Endothelial cell of umbilical vein (primary cell): Measurements from ENCODE around the gene ATP8B3. TPM values are rescaled to one million over a fixed set of nuclear protein-coding genes. Genes with fewer than 3 reads are reported as not detected.

Experiments used
- BruUV-seq: library from RNA; stranded (reverse); fragments of 400-500 nt; replicated peaks from 2 replicates; lab custom pipeline; 2021; lab: Mats Ljungman, UMichigan
- CTCF ChIA-PET: fragments of 300-600, 350-600 bp; sonication (Branson Sonifier 250); formaldehyde crosslinking; loops from one replicate; lab custom pipeline; 2021; ENCODE audit warnings: antibody characterized with exemption, inconsistent platforms; lab: Charles Lee
- POLR2A ChIA-PET: fragments of 300-600, 350-600 bp; sonication (Branson Sonifier 250); formaldehyde crosslinking; loops from one replicate; lab custom pipeline; 2021; ENCODE audit warnings: antibody characterized with exemption, inconsistent platforms; lab: Charles Lee
- DNase-seq: peaks from one replicate; pipeline ENCODE4 v3.0.0-alpha.2; 2011; ENCODE audit warnings: low read depth, low spot score
- FAIRE-seq: peaks from 2 replicates; lab custom pipeline; 2011; peaks lifted over from hg19 to GRCh38; lab: Jason Lieb, UNC
- H2AFZ ChIP-seq: 2 replicates; pipeline ENCODE4 v1.6.0; 2012; ENCODE audit warnings: low read depth, low read length, control low read depth, inconsistent platforms
- H3K27ac ChIP-seq: 2 replicates; pipeline ENCODE4 v1.5.1; 2011; ENCODE audit warnings: low read depth, mild to moderate bottlenecking, control low read depth, low read length, moderate library complexity; ENCODE audit not compliant: insufficient read depth
- H3K27me3 ChIP-seq, 2 experiments: 2 replicates each; pipeline versions ENCODE4 v1.6.0 to v1.6.1; 2011; ENCODE audit warnings: low read length in 2 of 2, mixed read lengths in 1 of 2; ENCODE audit not compliant: control insufficient read depth in 2 of 2, insufficient read depth in 2 of 2
- H3K36me3 ChIP-seq, 2 experiments: 2 replicates in 1 of 2; 3 replicates in 1 of 2; pipeline ENCODE4 v1.5.1; 2011; ENCODE audit warnings: low read length in 2 of 2, mild to moderate bottlenecking in 1 of 2, moderate library complexity in 1 of 2; ENCODE audit not compliant: control insufficient read depth in 2 of 2, insufficient read depth in 2 of 2; ENCODE audit errors: extremely low read depth in 1 of 2
- H3K4me1 ChIP-seq: 3 replicates; pipeline ENCODE4 v1.5.1; 2011; ENCODE audit warnings: mild to moderate bottlenecking, low read length; ENCODE audit not compliant: control insufficient read depth, insufficient read depth; ENCODE audit errors: extremely low read depth
- H3K4me2 ChIP-seq: 2 replicates; pipeline ENCODE4 v1.6.1; 2011; ENCODE audit warnings: low read length, control low read depth, mixed read lengths; ENCODE audit not compliant: insufficient read depth
- H3K4me3 ChIP-seq, 3 experiments: fragments of 200-600 bp in 1 of 3; sonication (generic), shearing (Covaris generic) in 1 of 3; replicated peaks in 1 of 3; 2 replicates each; pipeline ENCODE4 v1.5.1; 2011 to 2016; ENCODE audit warnings: control low read depth in 3 of 3, low read length in 3 of 3, mild to moderate bottlenecking in 2 of 3, inconsistent platforms in 1 of 3, low read depth in 1 of 3, moderate library complexity in 1 of 3; ENCODE audit not compliant: insufficient read depth in 1 of 3
- H3K79me2 ChIP-seq: 2 replicates; pipeline ENCODE4 v1.6.0; 2012; ENCODE audit warnings: low read length, inconsistent platforms; ENCODE audit not compliant: control insufficient read depth, insufficient read depth
- H3K9ac ChIP-seq: replicated peaks from 2 replicates; pipeline ENCODE3; 2011; ENCODE audit warnings: low read length, control low read depth; ENCODE audit not compliant: insufficient read depth; ENCODE audit errors: extremely low read depth
- H3K9me1 ChIP-seq: replicated peaks from 3 replicates; pipeline ENCODE4 v1.6.0; 2011; ENCODE audit warnings: mild to moderate bottlenecking, low read length; ENCODE audit not compliant: control insufficient read depth, insufficient read depth; ENCODE audit errors: extremely low read depth
- H3K9me3 ChIP-seq: replicated peaks from 2 replicates; pipeline ENCODE4 v1.5.1; 2012; ENCODE audit warnings: low read length, inconsistent platforms; ENCODE audit not compliant: control insufficient read depth, insufficient read depth
- H4K20me1 ChIP-seq: replicated peaks from 2 replicates; pipeline ENCODE3; 2011; ENCODE audit warnings: mild to moderate bottlenecking, low read length; ENCODE audit not compliant: control insufficient read depth, insufficient read depth; ENCODE audit errors: extremely low read depth
- CTCF ChIP-seq, 2 donors: IDR thresholded peaks; 1 replicate in 1 of 2; 2 replicates in 1 of 2; pipeline ENCODE4 v1.5.1; 2011; ENCODE audit warnings: low read length in 2 of 2, mild to moderate bottlenecking in 2 of 2, moderate library complexity in 2 of 2, control low read depth in 1 of 2, inconsistent platforms in 1 of 2, low read depth in 1 of 2; ENCODE audit not compliant: insufficient read depth in 1 of 2; ENCODE audit errors: extremely low read depth in 1 of 2
- EZH2 ChIP-seq: IDR thresholded peaks from 2 replicates; pipeline ENCODE4 v1.6.1; 2012; ENCODE audit warnings: borderline replicate concordance, low read depth, mild to moderate bottlenecking, moderate library complexity, low read length, inconsistent platforms; ENCODE audit not compliant: severe bottlenecking
- FOS ChIP-seq: IDR thresholded peaks from 2 replicates; pipeline ENCODE4 v1.6.1; 2011; ENCODE audit warnings: mild to moderate bottlenecking, low read length, moderate library complexity, borderline replicate concordance; ENCODE audit not compliant: insufficient read depth
- GATA2 ChIP-seq: IDR thresholded peaks from 2 replicates; pipeline ENCODE4 v1.7.0; 2011; ENCODE audit warnings: low read depth, mild to moderate bottlenecking, moderate library complexity, mixed read lengths, low read length; ENCODE audit not compliant: insufficient read length, insufficient read depth
- POLR2A ChIP-seq: IDR thresholded peaks from 2 replicates; pipeline ENCODE4 v1.6.1; 2012; ENCODE audit warnings: low read depth, mild to moderate bottlenecking, control low read depth, low read length
- dilution Hi-C: fragments of 300-500 bp; cut with MboI; formaldehyde crosslinking; loops from one replicate; pipeline ENCODE4 v1.15.0; 2019; ENCODE audit warnings: low sequenced_read_pairs; ENCODE audit not compliant: extremely low pct_ligation_motif_present
- intact Hi-C: fragments of 100-400 bp; cut with micrococcal nuclease; formaldehyde crosslinking; loops from one replicate; pipeline ENCODE4 v1.10.0; 2022
- polyA plus RNA-seq, 4 experiments: library from polyadenylated mRNA; depleted of rRNA in 3 of 4; stranded (reverse) in 3 of 4; unstranded in 1 of 4; fragments of >200 nt; gene quantifications; 2 replicates each; pipeline versions ENCODE4 v1.2.1 to v1.2.3, GENCODE V29; 2011 to 2012; ENCODE audit warnings: missing spikeins in 1 of 4
- total RNA-seq: library from RNA; stranded (reverse); gene quantifications from 2 replicates; pipeline ENCODE4 v1.2.3, GENCODE V29; 2021

The ATP8B3 gene
- total and polyA plus RNA-seq, 2 donors (not counting 3 experiments of a cell fraction or from before 2014, with no cell fraction given): 1.1 to 7.3 TPM

- Histone ChIP-seq H3K36me3 (peaks cover 0 to 2% of the 10 kb centered on the region in 2 experiments), H3K9me3 (no peaks in the 10 kb centered on the region), H3K27me3 (no peaks in the 10 kb centered on the region), H3K4me1 (peaks cover 13% of the 10 kb centered on the region), H3K4me3 (peak overlapping the region in 2 of 3 experiments; percentile 67 to 76), H4K20me1 (no peaks in the 10 kb centered on the region), H3K9me1 (no peaks in the 10 kb centered on the region), H3K79me2 (peaks cover 62% of the 10 kb centered on the region), H3K27ac (peak overlapping the region; percentile 99), H3K4me2 (peak overlapping the region; percentile 81), H2AFZ (no peak overlapping the region), H3K9ac (peak overlapping the region; percentile 99)
- TF ChIP-seq CTCF (IDR thresholded peaks at IDR 0.05; ENCODE audit: extremely low read depth in 1 of 2, insufficient read depth in 1 of 2, low read depth in 1 of 2, low read length in 2 of 2) (no peak), FOS (no peak), GATA2 (no peak), EZH2 (no peak), POLR2A (no peak)
- DNase-seq (no peak), FAIRE-seq (no peak)
- no TSS peak for BruUV-seq
- ChIA-PET CTCF (interaction anchor here (1.1 to 2.3 kb wide), 3 partner anchors 9 to 20 kb away, joined by 3 to 10 read pairs (median 4); no protein-coding TSS in a partner anchor), POLR2A (no interaction called here)
- dilution Hi-C loops (no loop called here), intact Hi-C loops (loop anchor here (1.0 kb wide), 1 partner anchor 17 kb away; the partner anchor contains the start of gene KLF16)
Measured at GRCh38 chr19:1846517-1847204, 34.6 kb upstream of the ATP8B3 start.
